ENCODE measurements around the gene SFXN3.

The SFXN3 gene

GRCh38 chr10:101031128-101031795 lies at the start of gene SFXN3, which contains the start of gene PDZD7:
Gene SFXN3 (plus strand): TSS chr10:101031234. CDS start chr10:101034695, 3,461 bp downstream.
Gene PDZD7 (minus strand): TSS chr10:101031129. CDS start chr10:101030219, 910 bp downstream.
- peak; percentile 93 to 95 for DNase-seq (ENCODE audit: low read depth in 1 of 2, low spot score in 1 of 2)

GRCh38 chr10:100982916-100983830 lies 47.9 kb upstream of the SFXN3 start:
- DNase-seq (ENCODE audit: low read depth in 1 of 2, low spot score in 1 of 2), result no peak

GRCh38 chr10:100983868-100984671 lies 47.0 kb upstream of the SFXN3 start:
- no peak for DNase-seq (ENCODE audit: low read depth in 1 of 2, low spot score in 1 of 2)

DNA sequence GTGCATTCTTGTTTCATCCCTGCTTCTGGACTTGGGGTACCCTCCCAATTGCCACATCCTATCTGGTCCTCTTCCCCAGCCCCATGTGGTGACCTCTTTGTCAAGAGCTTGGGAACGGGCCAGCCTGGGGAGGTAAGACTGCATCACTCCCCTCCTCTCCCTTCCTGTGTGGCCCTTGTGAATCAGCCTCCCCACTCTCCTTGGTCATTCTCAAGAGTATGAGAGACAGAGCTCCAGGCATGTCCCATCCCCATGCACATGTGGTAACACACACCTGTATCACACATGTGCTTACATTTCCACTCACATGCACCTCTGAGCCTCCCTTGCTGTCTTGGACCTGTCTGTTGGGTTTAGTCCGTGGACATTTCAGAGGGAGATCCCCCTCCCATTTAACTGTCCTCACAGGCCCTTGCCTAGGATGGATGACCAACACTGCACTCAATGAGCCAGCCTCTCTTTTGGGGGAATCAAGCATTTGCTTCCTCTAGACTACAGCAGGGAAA lies 46.3 kb upstream of the SFXN3 start:
- no peak for DNase-seq (ENCODE audit: low read depth in 1 of 2, low spot score in 1 of 2)

GRCh38 chr10:100985336-100985735 lies 45.7 kb upstream of the SFXN3 start:
- no peak for DNase-seq (ENCODE audit: low read depth in 1 of 2, low spot score in 1 of 2)

DNA sequence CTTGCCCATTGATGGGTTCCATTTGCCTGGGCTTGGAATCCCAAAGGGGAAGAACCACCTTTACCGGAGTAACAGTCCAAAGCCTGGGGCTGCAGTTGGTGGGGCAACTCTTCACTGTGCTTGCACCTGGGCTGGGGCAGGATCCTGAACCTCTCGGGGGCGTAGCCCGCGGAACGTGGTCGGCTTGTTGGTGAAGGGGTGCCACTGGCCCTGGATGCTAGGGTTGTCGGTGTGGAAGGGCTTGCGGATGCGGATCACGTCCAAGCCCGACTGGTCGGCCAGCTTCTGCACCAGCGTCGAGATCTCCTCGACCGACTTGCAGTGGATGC lies 44.4 kb upstream of the SFXN3 start:
- no peak for DNase-seq (ENCODE audit: low read depth in 1 of 2, low spot score in 1 of 2)

DNA sequence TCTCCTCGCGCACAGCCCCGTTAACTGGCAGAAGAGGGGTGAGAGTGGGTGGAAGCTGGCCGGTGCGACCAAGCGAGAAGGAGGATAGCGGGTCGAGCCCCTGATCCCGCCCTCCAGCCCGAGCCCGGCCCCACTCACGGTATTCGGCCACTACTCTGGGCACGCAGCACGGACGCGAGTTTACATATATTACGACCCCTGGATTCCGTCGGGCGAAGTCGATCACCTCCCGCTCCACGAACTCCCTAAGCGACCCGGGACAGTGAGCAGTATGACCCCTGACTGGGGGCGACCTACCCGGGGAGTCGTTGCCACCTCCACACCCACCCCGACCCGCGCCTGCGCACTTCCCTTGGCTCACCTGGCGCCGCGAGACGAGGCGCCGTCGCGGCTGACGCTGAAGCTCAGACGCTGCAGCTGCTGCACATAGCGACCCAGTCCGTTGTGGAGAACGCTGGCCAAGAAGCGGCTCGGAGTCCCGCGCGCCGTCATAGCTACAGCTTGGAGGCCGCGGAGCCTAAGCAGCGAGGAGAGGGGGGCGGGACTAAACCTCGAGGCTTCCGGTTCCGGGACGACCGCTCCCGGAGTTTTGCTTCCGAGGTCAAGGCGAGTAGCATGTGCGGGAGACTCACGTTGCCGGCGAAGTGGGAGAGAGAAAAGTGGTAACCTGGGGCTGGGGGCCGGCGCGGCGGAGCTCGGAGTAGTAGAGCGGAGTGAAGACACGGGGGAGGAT lies 43.9 kb upstream of the SFXN3 start, which contains the start of the genes MRPL43 and TWNK:
Gene MRPL43 (minus strand): TSS at position 546 of the 733 bp plus-strand sequence. CDS start 54 bp downstream, at position 492.
Gene TWNK (plus strand): TSS at position 592 of the 733 bp plus-strand sequence. CDS start 668 bp downstream, outside the sequence.
- peak; percentile 67 to 75 for DNase-seq (ENCODE audit: low read depth in 1 of 2, low spot score in 1 of 2)

- no peak for DNase-seq (ENCODE audit: low read depth in 1 of 2, low spot score in 1 of 2)
These were observed 43.4 kb upstream of the SFXN3 start for GRCh38 chr10:100987685-100988049.

DNA sequence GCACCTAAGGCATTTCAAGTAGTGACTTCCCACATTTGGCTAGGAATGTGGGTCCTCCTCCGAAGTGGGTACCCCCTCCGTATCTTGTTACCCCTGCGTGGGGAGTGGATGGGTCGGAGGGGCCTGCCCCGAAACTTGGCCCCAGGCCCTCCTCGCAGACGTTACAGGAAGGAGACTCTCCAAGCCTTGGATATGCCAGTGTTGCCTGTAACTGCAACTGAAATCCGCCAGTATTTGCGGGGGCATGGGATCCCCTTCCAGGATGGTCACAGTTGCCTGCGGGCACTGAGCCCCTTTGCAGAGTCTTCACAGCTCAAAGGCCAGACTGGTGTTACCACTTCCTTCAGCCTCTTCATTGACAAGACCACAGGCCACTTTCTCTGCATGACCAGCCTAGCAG lies 42.9 kb upstream of the SFXN3 start:
- DNase-seq (ENCODE audit: low read depth in 1 of 2, low spot score in 1 of 2), result no peak

DNA sequence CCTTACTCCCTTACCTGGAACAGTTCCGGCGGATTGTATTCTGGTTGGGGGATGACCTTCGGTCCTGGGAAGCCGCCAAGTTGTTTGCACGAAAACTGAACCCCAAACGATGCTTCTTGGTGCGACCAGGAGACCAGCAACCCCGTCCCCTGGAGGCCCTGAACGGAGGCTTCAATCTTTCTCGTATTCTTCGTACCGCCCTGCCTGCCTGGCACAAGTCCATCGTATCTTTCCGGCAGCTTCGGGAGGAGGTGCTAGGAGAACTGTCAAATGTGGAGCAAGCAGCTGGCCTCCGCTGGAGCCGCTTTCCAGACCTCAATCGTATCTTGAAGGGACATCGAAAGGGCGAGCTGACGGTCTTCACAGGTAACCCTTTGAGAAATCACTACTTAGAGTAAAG lies 41.9 kb upstream of the SFXN3 start:
- no peak for DNase-seq (ENCODE audit: low read depth in 1 of 2, low spot score in 1 of 2)

GRCh38 chr10:100993986-100994708 lies 36.9 kb upstream of the SFXN3 start:
- DNase-seq (ENCODE audit: low read depth in 1 of 2, low spot score in 1 of 2), result no peak

GRCh38 chr10:100995181-100995580 lies 35.9 kb upstream of the SFXN3 start:
- DNase-seq (ENCODE audit: low read depth in 1 of 2, low spot score in 1 of 2), result no peak

GRCh38 chr10:100996678-100997359 lies 34.2 kb upstream of the SFXN3 start:
- no peak for DNase-seq (ENCODE audit: low read depth in 1 of 2, low spot score in 1 of 2)

DNA sequence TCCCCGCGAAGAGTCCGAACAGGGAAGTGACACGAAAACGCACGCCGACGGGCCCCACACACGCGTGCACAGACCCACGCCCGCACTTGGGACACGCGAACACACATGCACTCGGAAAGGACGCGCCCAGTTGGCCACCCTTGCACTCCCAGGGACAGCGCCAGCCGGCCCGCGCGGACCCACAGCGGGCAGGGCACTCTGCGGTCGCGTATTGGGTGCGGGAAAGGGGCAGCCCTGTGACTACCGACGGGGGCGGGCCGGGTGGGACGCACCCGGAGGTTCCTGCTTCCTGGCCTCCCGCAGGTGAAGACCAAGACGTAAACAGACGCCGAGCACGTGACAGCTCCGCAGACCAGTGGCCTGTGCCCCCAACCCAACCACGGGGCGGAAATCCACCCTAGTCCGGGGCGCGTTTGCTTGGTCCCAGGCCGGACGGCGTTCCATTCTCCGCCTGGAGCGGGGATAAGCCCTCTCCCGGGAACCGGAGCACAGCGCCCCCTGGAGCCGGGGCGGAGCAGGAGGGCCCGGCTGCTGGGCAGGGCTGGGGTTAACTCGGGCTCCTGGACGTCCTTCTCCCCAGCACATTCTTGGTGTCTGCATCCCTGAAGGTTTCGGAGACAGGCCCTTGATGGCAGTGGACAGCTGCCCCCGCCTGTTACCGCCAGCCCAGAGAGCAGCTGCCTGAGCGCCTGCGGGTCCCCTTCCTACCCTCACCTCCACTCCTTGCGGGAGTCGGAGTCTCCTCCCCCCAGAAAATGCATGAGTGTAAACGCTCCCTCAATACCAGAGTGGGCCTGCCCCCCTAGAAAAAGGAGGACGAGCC lies 33.5 kb upstream of the SFXN3 start:
- DNase-seq (ENCODE audit: low read depth in 1 of 2, low spot score in 1 of 2), result peak; percentile 54 to 61

DNA sequence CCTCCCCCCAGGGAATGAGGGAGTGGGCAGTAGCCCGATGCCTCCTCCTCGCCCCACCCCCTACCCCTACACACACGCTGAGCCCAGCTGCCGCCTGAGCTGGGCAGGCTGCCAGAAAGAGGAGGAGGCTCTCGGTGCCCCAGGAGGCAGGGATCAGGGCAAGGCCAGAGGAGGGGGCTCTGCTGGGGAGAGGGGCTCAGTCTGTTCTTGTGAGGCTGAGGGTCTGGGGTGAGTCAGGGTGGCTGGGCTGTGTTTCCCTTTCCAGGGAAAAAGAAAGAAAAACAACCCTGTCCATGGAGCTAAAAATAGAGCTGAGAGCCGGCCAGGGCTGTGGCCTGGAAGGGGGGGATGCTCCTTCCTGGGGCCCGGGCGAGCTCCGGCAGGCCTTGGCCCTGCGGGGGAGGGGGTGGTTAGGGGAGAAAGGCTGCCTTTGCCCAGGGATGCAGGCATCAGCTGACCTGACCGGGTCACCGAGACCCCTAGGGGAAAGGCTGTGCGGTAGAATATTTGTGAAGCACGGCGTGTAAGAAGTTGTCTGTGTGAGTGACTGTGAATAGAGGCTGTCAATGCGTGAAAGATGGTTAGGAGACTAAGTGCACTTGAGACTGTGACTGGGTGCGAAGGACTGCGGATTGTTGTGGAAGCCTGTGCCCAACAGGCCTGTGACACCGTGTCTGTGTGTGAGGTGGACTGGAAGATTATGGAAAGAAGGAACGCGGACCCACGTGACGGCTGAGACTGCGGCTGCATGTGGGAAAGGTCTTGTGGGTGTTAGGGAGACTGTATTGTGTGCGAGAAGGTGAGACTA lies 32.6 kb upstream of the SFXN3 start:
- peak; percentile 38 to 48 for DNase-seq (ENCODE audit: low read depth in 1 of 2, low spot score in 1 of 2)

- peak; percentile 59 to 67 for DNase-seq (ENCODE audit: low read depth in 1 of 2, low spot score in 1 of 2)
These were observed 31.9 kb upstream of the SFXN3 start for GRCh38 chr10:100998991-100999741.

- DNase-seq (ENCODE audit: low read depth in 1 of 2, low spot score in 1 of 2), result no peak
These were observed 31.3 kb upstream of the SFXN3 start, which contains the start of gene LZTS2 for GRCh38 chr10:100999742-101000126. Gene LZTS2 (plus strand): TSS chr10:100999808. CDS start chr10:101002539, 2,731 bp downstream.

All from activated T-helper 1 cell treated with anti-CD3 and anti-CD28 coated beads, Interleukin-2, amount 50 U/mL, for 16 hours (primary cell).